H9 (cell line): ENCODE data around the gene TDRD1. TPM values are rescaled to one million over a fixed set of nuclear protein-coding genes. Genes with fewer than 3 reads are reported as not detected.

Source experiments
- DNase-seq: peaks from one replicate; pipeline ENCODE4 v3.0.0-alpha.2; 2017
- H2AFZ ChIP-seq: one replicate; pipeline ENCODE4 v1.6.1; 2013; ENCODE audit warnings: mild to moderate bottlenecking, low read length, control low read depth, moderate library complexity
- H2AK5ac ChIP-seq: 2 replicates; pipeline ENCODE4 v1.6.1; 2013; ENCODE audit warnings: low read length, control low read depth, mixed read lengths; ENCODE audit not compliant: insufficient read length
- H2BK120ac ChIP-seq: one replicate; pipeline ENCODE4 v1.6.1; 2013; ENCODE audit warnings: low read depth, mild to moderate bottlenecking, low read length, control low read depth, inconsistent platforms; ENCODE audit not compliant: poor library complexity, severe bottlenecking
- H2BK12ac ChIP-seq: 2 replicates; pipeline ENCODE4 v1.6.1; 2013; ENCODE audit warnings: low read length, control low read depth, mixed read lengths, low read depth; ENCODE audit not compliant: insufficient read length
- H2BK15ac ChIP-seq: 2 replicates; pipeline ENCODE4 v1.6.1; 2013; ENCODE audit warnings: low read depth, low read length, control low read depth
- H2BK20ac ChIP-seq: one replicate; pipeline ENCODE4 v1.6.1; 2013; ENCODE audit warnings: low read depth, mild to moderate bottlenecking, low read length, control low read depth, inconsistent platforms; ENCODE audit not compliant: poor library complexity, severe bottlenecking
- H2BK5ac ChIP-seq: 2 replicates; pipeline ENCODE4 v1.6.1; 2013; ENCODE audit warnings: low read length, control low read depth, mixed read lengths; ENCODE audit not compliant: insufficient read length
- H3K14ac ChIP-seq: 2 replicates; pipeline ENCODE4 v1.6.1; 2013; ENCODE audit warnings: low read length, control low read depth; ENCODE audit not compliant: insufficient read depth
- H3K18ac ChIP-seq: 2 replicates; pipeline ENCODE4 v1.6.1; 2013; ENCODE audit warnings: low read depth, mild to moderate bottlenecking, mixed read lengths, low read length, control low read depth; ENCODE audit not compliant: insufficient read length
- H3K23ac ChIP-seq: 2 replicates; pipeline ENCODE4 v1.6.1; 2013; ENCODE audit warnings: low read length, control low read depth, mixed read lengths, low read depth; ENCODE audit not compliant: insufficient read length
- H3K23me2 ChIP-seq: 2 replicates; pipeline ENCODE4 v1.6.1; 2013; ENCODE audit warnings: low read depth, mild to moderate bottlenecking, mixed read lengths, low read length, control low read depth; ENCODE audit not compliant: insufficient read length, poor library complexity, severe bottlenecking
- H3K27ac ChIP-seq: 2 replicates; pipeline ENCODE4 v1.5.1; 2013; ENCODE audit warnings: low read length, control low read depth, mixed read lengths, low read depth; ENCODE audit not compliant: insufficient read length
- H3K27me3 ChIP-seq: 2 replicates; pipeline ENCODE4 v1.6.1; 2013; ENCODE audit warnings: low read length, control low read depth, inconsistent platforms; ENCODE audit not compliant: insufficient read depth
- H3K4ac ChIP-seq: 2 replicates; pipeline ENCODE4 v1.6.1; 2013; ENCODE audit warnings: low read depth, mild to moderate bottlenecking, control low read depth, inconsistent platforms, low read length, moderate library complexity
- H3K4me1 ChIP-seq: 2 replicates; pipeline ENCODE4 v1.6.1; 2013; ENCODE audit warnings: low read length, control low read depth, inconsistent platforms; ENCODE audit not compliant: insufficient read depth
- H3K4me2 ChIP-seq: 2 replicates; pipeline ENCODE4 v1.6.1; 2013; ENCODE audit warnings: low read length, control low read depth, mixed read lengths; ENCODE audit not compliant: insufficient read length, insufficient read depth
- H3K56ac ChIP-seq: 2 replicates; pipeline ENCODE4 v1.6.1; 2013; ENCODE audit warnings: low read depth, mild to moderate bottlenecking, mixed read lengths, low read length, control low read depth; ENCODE audit not compliant: insufficient read length
- H3K79me1 ChIP-seq: 2 replicates; pipeline ENCODE4 v1.6.1; 2013; ENCODE audit warnings: low read depth, mild to moderate bottlenecking, moderate library complexity, low read length, control low read depth, inconsistent platforms; ENCODE audit not compliant: insufficient read depth, poor library complexity, severe bottlenecking
- H3K79me2 ChIP-seq: 2 replicates; pipeline ENCODE4 v1.6.1; 2013; ENCODE audit warnings: low read length, control low read depth, inconsistent platforms; ENCODE audit not compliant: insufficient read depth
- H3K9ac ChIP-seq: 2 replicates; pipeline ENCODE4 v1.6.1; 2013; ENCODE audit warnings: low read length, control low read depth, mixed read lengths; ENCODE audit not compliant: insufficient read length; ENCODE audit errors: extremely low read depth
- H3K9me3 ChIP-seq: one replicate; pipeline ENCODE4 v1.6.1; 2013; ENCODE audit warnings: low read depth, low read length, inconsistent platforms; ENCODE audit not compliant: control insufficient read depth
- H3T11ph ChIP-seq: one replicate; pipeline ENCODE4 v1.6.1; 2013; ENCODE audit warnings: mild to moderate bottlenecking, low read length, control low read depth, inconsistent platforms
- H4K20me1 ChIP-seq: one replicate; pipeline ENCODE4 v1.6.1; 2013; ENCODE audit not compliant: control insufficient read depth, insufficient read length, insufficient read depth
- H4K5ac ChIP-seq: 2 replicates; pipeline ENCODE4 v1.6.1; 2013; ENCODE audit warnings: low read depth, mild to moderate bottlenecking, mixed read lengths, low read length, control low read depth; ENCODE audit not compliant: insufficient read length
- H4K8ac ChIP-seq: replicated peaks from 2 replicates; pipeline ENCODE4 v1.6.1; 2013; ENCODE audit warnings: low read length, control low read depth, mixed read lengths, low read depth; ENCODE audit not compliant: insufficient read length
- H4K91ac ChIP-seq: 2 replicates; pipeline ENCODE4 v1.6.1; 2013; ENCODE audit warnings: low read depth, mild to moderate bottlenecking, moderate library complexity, mixed read lengths, low read length, control low read depth; ENCODE audit not compliant: insufficient read length
- H3K27ac Mint-ChIP-seq, 3 experiments: 2 replicates in 2 of 3; 3 replicates in 1 of 3; pipeline ENCODE4 v1.8.0; 2020 to 2021; ENCODE audit warnings: mixed read lengths in 3 of 3, mild to moderate bottlenecking in 1 of 3, moderate library complexity in 1 of 3
- H3K27me3 Mint-ChIP-seq: 2 replicates; pipeline ENCODE4 v1.8.0; 2021; ENCODE audit warnings: low read depth, mild to moderate bottlenecking, moderate library complexity, mixed read lengths
- H3K36me3 Mint-ChIP-seq, 3 experiments: 2 replicates in 2 of 3; 3 replicates in 1 of 3; pipeline ENCODE4 v1.8.0; 2020 to 2021; ENCODE audit warnings: low read depth in 3 of 3, mixed read lengths in 3 of 3; ENCODE audit not compliant: insufficient read depth in 1 of 3
- H3K4me1 Mint-ChIP-seq, 2 experiments: 2 replicates each; pipeline ENCODE4 v1.8.0; 2020; ENCODE audit warnings: mixed read lengths in 2 of 2
- H3K4me3 Mint-ChIP-seq, 2 experiments: 2 replicates in 1 of 2; 3 replicates in 1 of 2; pipeline ENCODE4 v1.8.0; 2020 to 2021; ENCODE audit warnings: mild to moderate bottlenecking in 2 of 2, mixed read lengths in 2 of 2, moderate library complexity in 1 of 2
- H3K9me3 Mint-ChIP-seq, 2 experiments: 2 replicates in 1 of 2; 3 replicates in 1 of 2; pipeline ENCODE4 v1.8.0; 2020; ENCODE audit warnings: mild to moderate bottlenecking in 2 of 2, mixed read lengths in 2 of 2, moderate library complexity in 1 of 2
- WGBS: extraction: QIAGEN DNeasy Blood & Tissue Kit; methylation state at CpG from one replicate; pipeline ENCODE4 v1.1.7; 2013; ENCODE audit warnings: missing lambda C conversion rate, low lambda C conversion rate, mixed read lengths; ENCODE audit not compliant: insufficient read length; ENCODE audit errors: extremely low coverage; 5-methylcytosine and 5-hydroxymethylcytosine counted together
- total RNA-seq: library from RNA; stranded (reverse); gene quantifications from 2 replicates; pipeline ENCODE4 v1.2.1, GENCODE V29; 2021
- TF ChIP-seq, protein P1 (sequence below): fragments of 200-600 bp; sonication (generic); conservative IDR thresholded peaks from 3 replicates; pipeline ENCODE4 v1.8.0; 2021; ENCODE audit warnings: antibody characterized with exemption, mild to moderate bottlenecking

TDRD1 gene
- total RNA-seq, 1 experiment from 2014 or later = 0.15 TPM

DNA sequence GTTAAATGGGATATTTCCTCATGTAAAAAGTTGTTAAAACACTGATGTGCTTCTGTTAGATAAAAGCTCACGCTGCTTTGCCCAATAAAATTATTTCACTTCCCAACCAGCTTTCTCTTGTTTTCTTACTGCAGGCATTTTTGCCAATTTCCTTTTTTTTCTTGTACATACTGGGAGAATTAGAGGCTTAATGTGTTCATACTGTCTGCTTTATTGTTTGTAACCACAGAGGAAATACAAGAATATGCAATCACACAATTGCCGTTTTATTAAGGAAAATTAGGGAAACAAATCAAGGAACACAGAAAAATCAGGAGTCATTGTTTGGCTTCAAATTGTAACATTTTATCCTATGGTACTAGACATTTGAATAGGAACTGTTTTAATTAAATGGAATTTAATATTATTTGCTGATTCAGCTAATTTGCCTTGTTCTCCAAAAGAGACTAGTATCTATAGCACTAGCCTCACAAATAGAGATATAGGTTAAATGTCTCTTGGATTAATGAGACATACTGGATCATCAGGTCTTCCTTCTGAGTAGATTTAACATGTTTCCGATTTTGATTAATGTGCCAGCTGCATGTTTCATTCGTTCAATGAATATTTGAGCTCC, 53.5 kb downstream of the TDRD1 start:
- Histone ChIP-seq H3K4me2 (no peak overlapping the region), H2BK20ac (no peak overlapping the region), H4K5ac (no peak overlapping the region), H4K8ac (no peak overlapping the region), H2AK5ac (no peak overlapping the region), H4K91ac (no peak overlapping the region), H3K27me3 (no peaks in the 10 kb centered on the region), H3K56ac (no peak overlapping the region), H2BK12ac (no peak overlapping the region), H3K9me3 (no peaks in the 10 kb centered on the region), H2BK120ac (no peak overlapping the region), H3K79me2 (no peaks in the 10 kb centered on the region), H3K27ac (no peak overlapping the region), H3K4me1 (no peaks in the 10 kb centered on the region), H3K23me2 (no peaks in the 10 kb centered on the region), H3K4ac (no peak overlapping the region), H3T11ph (no peak overlapping the region), H3K18ac (no peak overlapping the region), H2BK5ac (no peak overlapping the region), H4K20me1 (no peaks in the 10 kb centered on the region), H3K23ac (no peak overlapping the region), H3K14ac (no peak overlapping the region), H3K79me1 (no peaks in the 10 kb centered on the region), H2AFZ (no peak overlapping the region), H2BK15ac (no peak overlapping the region), H3K9ac (no peak overlapping the region)
- Mint-ChIP-seq H3K36me3 (no peaks in the 10 kb centered on the region), H3K4me3 (no peak overlapping the region), H3K27me3 (peaks cover 15% of the 10 kb centered on the region), H3K9me3 (no peaks in the 10 kb centered on the region), H3K27ac (no peak overlapping the region), H3K4me1 (no peaks in the 10 kb centered on the region)
- DNase-seq = no peak
- WGBS = no CpG with 5 or more reads among the region's 4 CpGs
- TF ChIP-seq, protein P1, sequence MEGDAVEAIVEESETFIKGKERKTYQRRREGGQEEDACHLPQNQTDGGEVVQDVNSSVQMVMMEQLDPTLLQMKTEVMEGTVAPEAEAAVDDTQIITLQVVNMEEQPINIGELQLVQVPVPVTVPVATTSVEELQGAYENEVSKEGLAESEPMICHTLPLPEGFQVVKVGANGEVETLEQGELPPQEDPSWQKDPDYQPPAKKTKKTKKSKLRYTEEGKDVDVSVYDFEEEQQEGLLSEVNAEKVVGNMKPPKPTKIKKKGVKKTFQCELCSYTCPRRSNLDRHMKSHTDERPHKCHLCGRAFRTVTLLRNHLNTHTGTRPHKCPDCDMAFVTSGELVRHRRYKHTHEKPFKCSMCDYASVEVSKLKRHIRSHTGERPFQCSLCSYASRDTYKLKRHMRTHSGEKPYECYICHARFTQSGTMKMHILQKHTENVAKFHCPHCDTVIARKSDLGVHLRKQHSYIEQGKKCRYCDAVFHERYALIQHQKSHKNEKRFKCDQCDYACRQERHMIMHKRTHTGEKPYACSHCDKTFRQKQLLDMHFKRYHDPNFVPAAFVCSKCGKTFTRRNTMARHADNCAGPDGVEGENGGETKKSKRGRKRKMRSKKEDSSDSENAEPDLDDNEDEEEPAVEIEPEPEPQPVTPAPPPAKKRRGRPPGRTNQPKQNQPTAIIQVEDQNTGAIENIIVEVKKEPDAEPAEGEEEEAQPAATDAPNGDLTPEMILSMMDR = no peak
